Hepatocyte (in vitro differentiated cells): ENCODE results near the gene KIF17.

Source experiments
- EZH2 ChIP-seq: fragments of 200-600 bp; sonication (generic); IDR thresholded peaks from 2 replicates; pipeline ENCODE4 v1.6.1; 2016; ENCODE audit warnings: antibody characterized with exemption, mild to moderate bottlenecking, borderline replicate concordance
- EZH2phosphoT487 ChIP-seq: fragments of 200-600 bp; sonication (generic); IDR thresholded peaks from one replicate; pipeline ENCODE4 v1.6.1; 2018; ENCODE audit warnings: antibody characterized with exemption, mild to moderate bottlenecking, low read depth, moderate library complexity; ENCODE audit not compliant: unreplicated experiment, severe bottlenecking
- TF ChIP-seq, protein P1 (sequence below): fragments of 200-600 bp; sonication (generic); IDR thresholded peaks from 2 replicates; pipeline ENCODE4 v1.5.1; 2016; ENCODE audit warnings: antibody characterized with exemption, mild to moderate bottlenecking; ENCODE audit not compliant: poor library complexity

DNA sequence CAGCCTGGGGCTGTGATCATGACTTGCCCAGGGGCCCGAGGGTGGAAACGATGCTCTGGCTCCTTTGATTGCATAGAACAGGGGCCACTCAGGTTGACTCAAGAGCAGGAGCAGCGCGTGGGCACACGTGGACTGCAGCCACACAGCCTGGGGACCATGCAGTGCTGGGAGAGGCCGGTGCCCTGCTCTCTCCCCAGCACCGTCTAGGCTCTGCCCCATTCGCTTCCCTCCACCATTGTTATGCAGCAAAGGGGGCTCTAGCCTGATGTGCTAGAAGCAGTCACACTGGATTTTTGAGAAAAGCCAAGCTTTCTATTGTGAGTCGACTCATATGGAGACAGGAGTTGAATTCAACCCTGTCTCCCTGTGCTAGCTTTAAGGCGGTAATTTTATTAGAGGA lies 75.8 kb downstream of the KIF17 start:
- TF ChIP-seq EZH2 (no peak), EZH2phosphoT487 (no peak)
- TF ChIP-seq, protein P1, sequence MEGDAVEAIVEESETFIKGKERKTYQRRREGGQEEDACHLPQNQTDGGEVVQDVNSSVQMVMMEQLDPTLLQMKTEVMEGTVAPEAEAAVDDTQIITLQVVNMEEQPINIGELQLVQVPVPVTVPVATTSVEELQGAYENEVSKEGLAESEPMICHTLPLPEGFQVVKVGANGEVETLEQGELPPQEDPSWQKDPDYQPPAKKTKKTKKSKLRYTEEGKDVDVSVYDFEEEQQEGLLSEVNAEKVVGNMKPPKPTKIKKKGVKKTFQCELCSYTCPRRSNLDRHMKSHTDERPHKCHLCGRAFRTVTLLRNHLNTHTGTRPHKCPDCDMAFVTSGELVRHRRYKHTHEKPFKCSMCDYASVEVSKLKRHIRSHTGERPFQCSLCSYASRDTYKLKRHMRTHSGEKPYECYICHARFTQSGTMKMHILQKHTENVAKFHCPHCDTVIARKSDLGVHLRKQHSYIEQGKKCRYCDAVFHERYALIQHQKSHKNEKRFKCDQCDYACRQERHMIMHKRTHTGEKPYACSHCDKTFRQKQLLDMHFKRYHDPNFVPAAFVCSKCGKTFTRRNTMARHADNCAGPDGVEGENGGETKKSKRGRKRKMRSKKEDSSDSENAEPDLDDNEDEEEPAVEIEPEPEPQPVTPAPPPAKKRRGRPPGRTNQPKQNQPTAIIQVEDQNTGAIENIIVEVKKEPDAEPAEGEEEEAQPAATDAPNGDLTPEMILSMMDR = no peak
